ENCODE results near the gene GHRHR.

Gene GHRHR

DNA sequence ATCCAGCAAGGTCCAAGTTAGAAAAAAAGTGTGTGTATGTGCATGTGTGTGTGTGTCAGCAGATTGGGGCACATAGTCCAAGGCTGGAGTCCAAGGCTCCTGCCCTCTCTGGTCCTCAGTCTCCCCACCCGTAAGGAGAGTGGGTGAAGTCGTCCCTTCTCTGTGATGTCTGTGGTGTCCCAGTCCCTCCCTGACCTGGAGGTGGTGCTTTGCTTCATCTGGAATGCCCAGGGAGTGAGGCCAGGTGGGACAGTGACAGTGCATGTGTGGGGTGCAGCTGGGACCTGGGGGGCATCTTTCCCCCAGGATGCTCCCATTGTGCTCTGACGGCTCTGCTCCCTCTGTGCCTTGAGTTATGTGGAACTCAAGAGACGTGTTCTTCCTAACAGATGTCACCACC is 34.1 kb upstream of the GHRHR start:
- no peak for DNase-seq

DNA sequence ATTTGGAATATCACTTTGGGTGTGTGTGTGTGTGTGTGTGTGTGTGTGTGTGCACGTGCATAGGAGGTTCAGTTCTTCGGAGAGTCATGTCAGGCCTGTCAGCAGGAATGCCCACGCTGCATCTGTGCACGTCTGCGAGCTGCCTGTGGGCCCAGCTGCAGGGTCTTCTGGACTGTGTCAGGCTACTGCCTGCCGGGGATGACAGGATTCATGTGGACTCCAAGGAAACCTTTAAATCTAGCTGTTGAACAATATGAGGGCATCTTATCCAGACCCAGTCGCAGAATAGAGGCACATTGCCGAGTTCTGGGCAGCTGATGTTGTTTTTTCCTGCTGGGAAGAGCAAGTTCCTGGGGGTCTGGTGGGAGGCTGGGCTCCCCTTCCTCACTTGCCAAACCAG is 33.1 kb upstream of the GHRHR start:
- no peak for DNase-seq

DNA sequence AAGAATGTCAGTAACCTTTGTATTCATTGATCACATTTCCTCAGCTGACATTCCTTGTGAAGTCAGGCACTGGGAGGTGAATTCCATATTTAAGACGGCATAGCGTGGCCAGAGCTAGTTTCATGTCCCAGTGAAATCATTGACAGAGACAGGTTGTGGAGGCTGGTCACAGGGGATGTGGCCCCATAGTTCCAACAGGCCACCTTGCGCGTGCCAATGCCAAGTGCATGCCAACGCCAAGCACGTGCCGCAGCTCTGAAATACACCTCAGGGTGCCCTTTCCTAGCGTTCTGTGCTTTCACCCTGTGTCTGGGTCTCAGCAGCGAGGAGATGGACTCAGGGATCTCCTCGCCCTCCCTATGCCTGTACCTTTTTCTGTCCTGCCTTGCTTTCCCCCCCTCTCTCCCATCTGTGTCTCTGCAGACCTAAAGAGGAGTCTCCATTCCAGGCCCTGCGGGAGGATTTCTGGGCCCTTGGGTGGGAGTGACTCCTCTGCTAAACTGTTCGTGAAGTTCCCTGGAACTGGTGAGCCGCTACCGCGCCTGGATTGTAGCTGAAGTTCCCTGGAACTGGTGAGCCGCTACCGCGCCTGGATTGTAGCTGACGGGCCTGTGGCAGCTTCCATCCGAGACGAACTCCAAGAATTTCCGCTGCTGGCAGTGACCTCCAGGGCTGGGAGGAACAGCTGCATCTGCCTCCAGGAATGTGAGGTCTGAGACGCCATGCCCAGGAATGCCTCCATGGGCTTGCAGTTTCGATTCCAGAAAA is 32.4 kb upstream of the GHRHR start:
- DNase-seq, result no peak

DNA sequence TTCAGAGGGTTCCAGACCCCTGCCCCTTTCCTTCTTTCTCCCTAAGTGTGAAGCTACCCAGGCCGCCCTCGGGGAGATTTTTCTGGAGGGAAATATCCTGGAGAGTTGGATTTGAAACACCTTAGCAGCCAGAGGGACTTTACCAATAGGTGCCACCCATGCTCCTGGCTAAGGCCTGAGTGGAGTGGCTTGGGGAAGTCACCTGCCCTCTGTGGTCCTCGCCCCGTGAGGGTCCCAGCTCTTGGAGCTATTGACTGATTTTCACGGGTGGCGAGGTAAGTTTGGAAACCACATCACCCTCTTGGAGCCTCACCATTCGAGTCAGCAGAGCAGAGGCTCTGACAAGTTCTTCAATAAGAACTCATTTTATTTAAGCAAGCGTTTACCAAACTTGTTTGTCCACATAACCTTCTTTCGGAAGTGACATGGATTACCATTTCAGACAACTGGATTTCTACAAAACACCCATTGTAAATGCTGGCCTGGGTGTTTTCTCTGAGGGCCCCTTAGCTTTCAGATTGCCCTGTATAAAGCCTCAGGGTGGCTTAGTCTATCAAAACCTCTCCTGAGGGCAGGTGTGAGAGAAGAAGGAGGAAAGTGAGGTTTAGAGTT is 31.7 kb upstream of the GHRHR start:
- no peak for DNase-seq

DNA sequence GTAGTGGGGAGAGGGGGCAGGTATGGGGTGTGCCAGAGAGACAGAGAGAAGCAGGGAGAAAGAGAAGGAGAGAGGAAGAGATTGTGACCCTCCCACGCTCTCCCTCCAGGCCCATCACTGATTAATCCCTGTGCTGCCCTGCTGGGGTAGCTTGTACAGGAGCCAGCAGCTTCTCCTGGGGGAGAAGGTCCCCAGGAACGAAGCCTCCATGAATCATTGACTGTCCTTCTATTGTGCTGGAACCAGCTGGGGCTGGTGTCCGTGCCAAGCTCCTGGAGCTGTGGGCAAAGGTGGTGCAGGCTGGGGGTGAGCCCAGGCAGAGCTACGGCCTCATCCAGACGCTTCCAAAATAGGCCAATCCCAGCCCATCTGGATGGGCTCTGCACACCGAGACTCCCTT is 31.2 kb upstream of the GHRHR start:
- no peak for DNase-seq

DNA sequence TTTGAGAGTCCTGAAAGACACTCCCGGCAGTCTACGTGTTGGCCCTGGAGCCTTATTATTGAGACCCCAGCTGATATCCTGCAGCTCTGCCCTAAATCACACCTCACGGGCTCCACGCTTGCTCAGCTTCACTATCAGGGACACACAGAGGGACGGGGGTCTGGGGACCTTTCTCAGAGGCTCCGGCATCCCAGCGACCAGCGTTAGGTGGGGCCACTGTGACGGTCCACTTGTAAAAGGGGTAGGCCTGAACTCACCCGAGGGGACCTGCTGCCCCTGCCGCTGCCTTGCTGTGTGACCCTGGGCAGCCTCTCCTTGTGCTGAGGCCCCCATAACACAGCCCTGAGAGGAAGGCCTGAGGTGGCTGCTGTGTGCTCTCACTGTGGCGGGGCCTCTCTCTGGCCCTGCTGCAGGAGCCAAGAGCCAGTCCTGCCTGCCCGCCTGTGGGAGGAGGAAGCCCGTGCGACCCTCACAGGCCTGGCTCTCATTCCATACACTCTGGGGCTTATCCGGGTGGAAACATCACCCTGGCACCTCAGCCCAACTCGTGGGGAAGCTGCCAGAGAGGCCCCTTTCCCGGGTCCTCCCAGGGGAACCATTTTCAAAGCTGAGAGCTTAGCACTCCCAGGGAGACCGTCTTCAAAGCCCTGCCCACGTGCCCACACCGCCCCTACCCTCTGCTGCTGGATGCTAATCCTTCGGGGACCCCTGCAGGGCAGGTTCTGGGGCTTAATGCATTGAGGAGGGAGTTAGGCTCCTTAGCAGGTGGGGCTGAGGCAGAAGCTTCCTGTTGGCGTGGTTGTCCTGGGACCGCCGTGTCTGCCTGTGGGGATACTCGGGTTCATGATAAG is 30.4 kb upstream of the GHRHR start:
- no peak for DNase-seq

DNA sequence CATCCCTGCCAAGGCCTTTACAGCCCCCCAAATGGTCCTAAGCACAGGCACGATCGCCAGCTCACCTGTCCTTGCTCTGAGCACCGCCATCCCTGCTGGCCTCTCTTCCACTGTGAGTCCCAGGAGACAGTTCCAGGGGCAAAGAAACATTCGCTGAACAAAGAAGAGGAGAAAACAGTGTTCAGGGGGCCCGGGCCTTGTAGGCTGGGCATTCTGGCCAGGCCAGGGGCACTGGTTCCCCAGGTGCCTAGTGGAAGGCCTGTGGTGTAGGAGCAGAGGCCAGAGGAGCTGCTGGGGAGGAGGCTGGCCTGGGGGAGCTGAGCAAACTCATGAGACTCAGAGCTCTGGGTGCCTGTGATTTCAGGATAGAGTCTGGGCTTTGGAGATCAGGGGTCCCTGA is 29.5 kb upstream of the GHRHR start:
- no peak for DNase-seq

DNA sequence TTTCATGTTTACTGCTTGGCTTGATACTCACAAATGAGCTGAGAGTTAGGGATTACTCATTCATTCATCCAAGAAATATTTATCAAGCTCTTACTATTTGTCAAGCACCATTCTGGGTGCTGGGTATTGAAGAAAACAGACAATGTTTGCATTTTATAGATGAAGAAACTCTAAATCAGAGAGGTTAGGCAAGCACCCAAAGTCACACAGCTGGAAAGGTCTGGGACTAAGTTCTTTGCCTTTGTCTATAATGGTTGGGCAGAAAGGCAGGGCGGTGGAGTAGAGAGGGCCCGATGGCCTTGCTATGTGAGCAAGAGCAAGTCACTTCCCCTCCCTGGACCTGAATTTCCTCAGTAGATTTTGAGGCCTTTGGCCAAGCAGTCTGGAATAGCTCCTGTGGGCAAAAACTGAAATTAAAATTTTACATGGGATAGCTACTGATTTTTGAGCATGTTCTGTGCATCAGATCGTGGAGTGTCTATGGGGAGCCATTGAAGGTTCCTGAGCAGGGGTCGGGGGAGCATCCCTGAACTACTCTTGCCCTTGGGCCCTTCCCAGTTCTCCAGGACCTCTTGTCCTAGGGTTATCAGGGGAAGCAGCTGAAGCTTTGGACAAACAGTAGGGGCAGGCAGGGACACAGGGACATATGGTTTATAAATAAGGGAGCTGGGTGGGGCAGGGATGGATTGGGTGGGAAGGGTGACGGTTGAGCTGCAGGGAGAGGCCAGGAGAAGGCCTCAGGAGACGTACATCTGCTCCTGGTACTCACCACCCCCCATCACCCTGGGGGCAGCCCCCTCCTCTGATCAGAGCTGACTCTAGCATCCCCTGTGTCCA is 28.8 kb upstream of the GHRHR start:
- no peak for DNase-seq

DNA sequence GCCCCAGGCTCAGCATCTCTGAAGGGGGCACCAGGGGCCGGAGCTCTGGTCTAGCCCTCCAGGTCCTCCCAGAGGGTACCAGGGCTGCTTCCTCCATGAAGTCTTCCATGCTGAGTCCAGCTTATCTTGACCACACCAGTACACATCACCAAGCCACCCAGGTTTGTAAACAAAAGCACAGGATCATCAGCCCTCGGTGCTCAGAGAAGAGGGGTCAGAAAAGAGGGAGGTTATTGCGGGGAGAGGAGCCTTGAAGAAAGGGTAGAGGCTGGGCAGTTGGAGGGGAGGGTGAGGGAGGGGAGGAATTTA is 28.2 kb upstream of the GHRHR start:
- DNase-seq, result no peak

DNA sequence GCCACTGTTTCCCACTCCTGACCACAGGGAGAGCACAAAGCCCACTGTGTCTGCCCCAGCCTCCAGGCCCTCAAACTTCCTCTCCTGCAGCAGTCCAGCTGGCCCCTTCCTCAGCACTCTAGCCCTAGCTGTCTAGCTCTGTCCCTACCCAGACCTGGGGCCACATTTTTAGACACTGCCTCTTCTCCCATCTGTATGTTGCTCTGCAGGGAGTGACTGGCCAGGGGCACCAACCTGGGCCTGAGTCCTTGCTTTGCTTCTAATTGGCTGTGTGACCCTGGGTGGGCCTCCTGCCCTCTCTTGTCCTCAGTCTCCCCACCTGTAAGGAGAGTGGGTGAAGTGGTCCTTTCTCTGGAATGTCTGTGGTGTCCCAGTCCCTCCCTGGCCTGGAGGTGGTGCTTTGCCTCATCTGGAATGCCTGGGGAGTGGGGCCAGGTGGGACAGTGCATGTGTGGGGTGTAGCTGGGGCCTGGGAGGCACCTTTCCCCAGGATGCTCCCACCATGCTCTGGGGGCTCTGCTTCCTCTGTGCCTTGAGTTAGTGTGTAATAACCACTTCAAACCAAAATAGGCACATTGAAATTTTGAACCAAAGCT is 27.0 kb upstream of the GHRHR start:
- DNase-seq, result no peak

DNA sequence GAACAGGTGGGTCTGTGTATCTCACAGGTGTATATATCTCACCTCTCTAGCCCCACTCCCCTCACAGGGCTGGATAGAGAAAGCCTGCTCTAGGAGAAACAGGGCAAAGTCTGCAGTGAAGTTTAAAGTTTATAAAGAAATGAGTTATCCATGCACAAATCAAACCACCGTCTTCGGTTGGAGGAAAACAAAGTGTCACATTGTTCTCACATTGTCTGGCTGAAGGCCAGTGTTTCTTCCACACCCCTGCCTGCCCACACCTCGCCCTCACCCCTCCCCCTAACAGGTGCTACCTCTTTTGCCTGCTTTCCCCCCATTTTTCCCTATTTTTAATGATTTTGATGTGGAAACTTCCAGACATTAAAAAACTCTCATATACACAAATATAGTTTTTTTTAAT is 26.3 kb upstream of the GHRHR start:
- no peak for DNase-seq

DNA sequence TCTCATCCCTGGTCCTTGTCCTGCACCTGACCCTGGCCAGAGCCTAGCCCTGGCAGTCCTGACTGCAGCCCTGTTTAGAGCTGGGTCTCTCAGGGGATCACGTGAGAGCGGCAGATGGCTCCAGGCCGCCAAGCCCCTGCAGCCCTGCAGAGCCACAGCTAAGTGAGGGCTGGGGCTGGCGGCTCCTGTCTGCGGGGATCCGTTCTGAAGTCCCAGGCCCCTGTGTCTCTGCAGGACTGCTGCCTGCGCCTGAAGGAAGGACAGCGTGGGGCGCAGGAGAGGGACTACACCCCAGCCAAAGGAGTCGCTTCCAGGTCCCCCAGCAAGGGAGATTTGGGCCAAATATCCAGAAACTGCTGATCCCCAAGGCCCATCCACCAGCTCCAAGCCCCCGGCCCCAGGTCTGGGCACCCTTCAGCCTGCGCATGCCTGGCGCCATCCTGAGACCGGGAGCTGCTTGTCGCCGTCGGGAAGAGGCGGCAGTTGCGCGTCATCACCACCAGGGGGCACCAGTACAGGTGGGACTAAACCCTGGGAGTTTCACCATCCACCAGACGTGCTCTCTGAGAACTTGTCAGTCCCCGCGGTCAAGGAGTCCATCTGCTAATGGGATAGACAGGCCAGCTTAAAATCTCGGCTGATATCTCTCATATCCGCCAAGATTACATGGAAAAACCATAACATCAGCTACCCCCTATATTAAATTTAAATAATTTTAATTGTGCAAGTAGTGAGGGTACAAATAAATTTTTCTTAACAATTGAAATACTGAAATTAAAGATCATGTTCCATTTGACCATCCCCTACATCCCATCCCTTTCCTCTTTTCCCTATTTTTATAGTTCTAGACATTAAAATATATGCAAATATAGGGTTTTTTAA is 25.1 kb upstream of the GHRHR start:
- peak; percentile 49 for DNase-seq

DNA sequence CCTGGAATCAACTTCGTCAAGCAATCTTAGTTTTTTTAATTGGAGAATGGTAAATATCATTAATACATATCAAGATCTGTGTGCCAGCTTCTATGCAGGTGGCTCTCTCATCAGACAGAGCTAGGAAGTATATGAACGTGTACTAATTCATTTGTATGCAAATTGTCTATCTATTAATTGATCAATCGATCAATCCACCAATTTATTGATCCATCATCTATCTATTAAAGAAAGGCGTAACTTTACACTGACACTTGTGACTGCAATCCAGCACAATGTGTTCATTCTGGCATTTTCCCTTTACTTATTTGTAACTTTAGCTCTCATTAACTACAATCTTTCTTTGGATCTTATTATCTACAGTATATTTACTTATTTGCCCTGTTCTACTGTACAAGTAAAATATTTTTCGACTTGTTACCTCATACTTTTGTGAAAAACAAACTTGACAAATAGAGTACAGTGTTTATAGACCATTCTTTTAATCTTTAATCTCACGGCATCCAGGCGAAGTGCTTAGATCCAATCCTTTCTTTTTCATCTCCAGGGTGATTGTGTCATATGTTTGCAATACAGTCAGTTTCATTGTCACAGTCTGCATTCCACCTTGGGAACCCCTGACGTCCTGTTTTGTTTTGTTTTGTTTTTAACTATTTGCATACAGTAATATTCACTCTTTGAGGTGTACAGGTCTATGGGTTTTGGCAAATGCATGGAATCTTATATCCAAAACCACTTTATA is 22.0 kb upstream of the GHRHR start:
- no peak for DNase-seq

DNA sequence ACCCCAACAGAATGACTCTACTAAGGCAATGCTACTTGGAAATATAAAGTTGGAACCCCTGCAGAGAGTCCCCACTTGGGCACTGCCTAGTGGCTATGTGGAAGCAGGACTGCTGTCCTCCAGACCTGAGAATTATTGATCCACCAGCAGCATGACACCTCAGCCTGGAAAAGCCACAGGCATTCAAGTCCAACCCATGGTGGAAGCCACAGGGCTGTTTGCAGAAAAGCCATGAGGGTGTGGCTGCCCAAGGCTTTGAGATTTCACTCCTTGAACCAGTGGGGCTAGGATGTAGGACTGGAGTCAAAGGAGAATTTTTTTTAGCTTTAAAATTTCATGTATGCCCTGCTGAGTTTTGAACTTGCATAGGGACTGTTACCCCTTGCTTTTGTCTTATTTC is 13.6 kb upstream of the GHRHR start:
- DNase-seq, result no peak

DNA sequence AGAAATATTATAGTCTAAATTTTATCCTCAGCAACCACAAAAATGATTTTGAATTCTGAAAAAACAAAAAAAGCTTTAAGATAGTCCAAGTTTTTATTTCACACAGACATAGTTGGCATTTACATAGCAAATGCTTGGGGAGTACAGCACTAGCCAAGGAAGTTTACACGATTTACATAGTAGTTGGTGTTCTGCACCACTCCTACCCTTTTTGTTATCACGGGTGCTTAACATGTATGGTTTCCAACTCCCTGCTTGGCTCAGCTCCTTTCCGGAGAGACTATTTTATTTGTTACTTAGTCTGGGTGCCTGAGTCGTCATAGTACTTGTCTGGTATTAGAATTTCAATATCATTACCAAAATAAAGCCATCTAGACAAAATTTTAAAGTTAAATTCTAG is 8.8 kb upstream of the GHRHR start:
- no peak for DNase-seq

DNA sequence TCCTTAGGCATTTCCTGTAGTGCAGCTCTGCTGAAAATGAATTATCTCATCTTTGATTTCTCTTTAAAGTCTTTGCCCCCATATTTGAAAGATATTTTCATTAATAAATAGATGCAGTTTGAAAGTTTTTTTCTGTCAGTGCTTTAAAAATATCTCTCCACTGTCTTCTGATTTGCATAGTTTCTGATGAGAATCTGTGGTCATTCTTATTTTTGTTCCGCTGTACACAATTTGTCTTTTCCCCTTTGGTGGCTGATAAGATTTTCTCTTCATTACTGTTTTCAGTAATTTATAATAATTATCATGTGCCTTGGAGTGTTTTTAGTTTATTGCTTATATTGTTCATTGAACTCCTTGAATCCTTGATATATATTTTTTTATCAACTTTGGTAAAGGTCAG is 7.0 kb upstream of the GHRHR start:
- DNase-seq, result no peak

DNA sequence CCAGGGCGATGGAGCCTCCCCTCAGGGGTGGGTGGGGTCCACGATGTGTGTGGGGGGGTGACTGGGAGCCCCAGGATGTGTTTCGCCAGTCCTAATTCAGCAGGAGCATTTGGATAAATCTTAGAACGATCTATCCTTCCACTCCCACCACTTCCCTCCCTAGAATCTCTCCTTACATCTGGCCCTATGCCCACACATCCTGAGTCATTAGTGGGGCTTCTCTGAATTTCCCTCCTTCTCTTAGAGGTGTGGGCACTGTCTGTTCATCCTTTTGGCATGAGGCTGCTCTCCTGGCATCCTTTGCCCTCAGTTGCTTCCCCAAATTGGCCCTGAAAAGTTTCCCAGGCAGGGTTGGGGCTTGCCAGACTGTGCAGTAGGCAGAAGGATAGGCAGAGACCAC is 1.6 kb downstream of the GHRHR start:
- no peak for DNase-seq

DNA sequence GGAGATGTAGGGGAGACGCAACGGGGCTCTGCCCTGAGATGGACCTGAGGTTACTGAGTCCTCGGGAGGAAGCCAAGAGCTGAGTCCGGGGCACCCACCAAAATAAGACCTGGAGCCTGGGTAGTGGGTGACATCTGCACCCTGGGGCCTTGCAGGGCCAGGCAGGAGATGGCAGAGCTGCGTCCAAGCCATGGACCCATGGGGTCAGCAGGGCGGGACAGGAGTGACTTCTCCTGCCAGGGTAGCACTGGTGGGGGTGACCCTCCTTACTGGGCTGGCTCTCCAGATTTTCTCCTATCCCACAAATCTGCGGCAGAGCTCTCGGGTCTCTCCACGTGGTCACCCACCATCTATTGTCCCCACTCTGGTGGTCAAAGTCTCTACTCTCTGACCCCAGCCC is 2.1 kb downstream of the GHRHR start:
- DNase-seq, result no peak

DNA sequence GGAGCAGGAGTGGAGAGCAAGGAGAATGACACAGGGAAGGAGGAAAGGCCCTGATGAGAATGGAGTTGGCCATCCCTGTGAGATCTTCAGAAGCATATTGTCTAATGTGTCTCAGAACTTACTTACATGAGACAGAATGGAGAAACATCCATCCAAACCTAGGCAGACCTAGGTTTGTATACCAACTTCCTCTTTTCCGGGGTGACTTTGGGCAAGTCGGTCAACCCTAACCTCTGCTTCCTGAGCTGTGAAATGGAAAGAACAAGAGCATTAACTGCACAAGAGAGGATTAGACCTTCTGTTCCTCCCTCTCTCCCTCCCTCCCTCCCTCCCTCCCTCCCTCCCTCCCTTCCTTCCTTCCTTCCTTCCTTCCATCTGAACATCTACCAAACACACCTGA is 4.5 kb downstream of the GHRHR start:
- no peak for DNase-seq

DNA sequence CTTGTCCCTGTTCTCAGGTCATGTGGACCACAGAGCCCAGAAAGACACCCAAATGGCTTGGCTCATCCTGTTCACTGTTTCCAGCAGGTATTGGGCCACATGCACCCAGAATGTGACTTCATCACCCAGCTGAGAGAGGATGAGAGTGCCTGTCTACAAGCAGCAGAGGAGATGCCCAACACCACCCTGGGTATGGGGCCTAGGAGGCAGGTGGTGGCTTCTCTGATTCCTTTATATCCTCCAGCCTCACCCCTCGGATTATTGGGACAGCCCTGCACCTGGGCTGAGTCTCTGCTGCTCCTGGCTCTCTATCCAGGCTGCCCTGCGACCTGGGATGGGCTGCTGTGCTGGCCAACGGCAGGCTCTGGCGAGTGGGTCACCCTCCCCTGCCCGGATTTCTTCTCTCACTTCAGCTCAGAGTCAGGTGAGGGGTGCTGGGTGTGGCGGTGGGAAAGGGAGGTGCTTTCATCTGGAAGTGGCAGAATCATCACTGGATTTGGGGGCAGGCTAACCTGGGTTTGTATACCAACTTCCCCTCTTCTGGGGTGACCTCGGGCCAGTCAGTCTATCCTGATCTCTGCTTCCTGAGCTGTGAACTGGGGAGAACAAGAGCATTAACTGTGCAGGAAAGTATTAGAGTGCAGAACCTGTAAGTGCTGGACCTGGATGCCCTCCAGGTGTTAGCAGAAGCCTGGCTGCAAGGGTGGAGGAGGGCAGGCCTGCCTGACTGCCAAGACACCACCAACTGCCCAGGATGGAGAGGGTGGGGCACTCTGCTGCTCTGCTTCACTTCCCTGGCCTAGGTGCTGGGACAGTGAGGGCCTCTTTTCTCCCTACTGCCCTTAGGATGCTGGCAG is 5.2 kb downstream of the GHRHR start:
- DNase-seq, result no peak

All from NCI-H510A (cell line).